ENCODE results near the gene ZBTB47.

GRCh38 chr3:42610976-42611375 lies 42.5 kb upstream of the ZBTB47 start:
- no peak for TF ChIP-seq REST (IDR thresholded peaks at IDR 0.05; ENCODE audit: unreplicated experiment)
- TF ChIP-seq CREB1 (CRISPR knock-in tag; IDR thresholded peaks at IDR 0.05; ENCODE audit: low read depth), result no peak
- no peak for TF ChIP-seq CTCF (conservative IDR thresholded peaks at IDR 0.05; ENCODE audit: low read depth in 2 of 2)
- no peak for TF ChIP-seq JUNB (IDR thresholded peaks at IDR 0.05; ENCODE audit: unreplicated experiment)
- no peak for TF ChIP-seq POLR2AphosphoS5 (IDR thresholded peaks at IDR 0.05; ENCODE audit: low read depth)
- no peak for TF ChIP-seq EZH2phosphoT487 (IDR thresholded peaks at IDR 0.05; ENCODE audit: unreplicated experiment)
